ENCODE measurements around the gene MEF2B.

The MEF2B gene

GRCh38 chr19:19212916-19213315 lies 42.9 kb upstream of the MEF2B start:
- no peak overlapping the region for H3K4me3 ChIP-seq (ENCODE audit: low read length)
- DNase-seq (ENCODE audit: low read depth) = no peak
- no peak for TF ChIP-seq CTCF (conservative IDR thresholded peaks at IDR 0.05; ENCODE audit: low read length)

GRCh38 chr19:19211499-19212420 lies 41.7 kb upstream of the MEF2B start, which contains the start of gene NCAN:
TSS of gene NCAN (plus strand) at chr19:19211958. CDS start at chr19:19216954, 4,996 bp downstream.
- no peak for TF ChIP-seq CTCF (conservative IDR thresholded peaks at IDR 0.05; ENCODE audit: low read length)
- H3K4me3 ChIP-seq (ENCODE audit: low read length) = no peak within 1 kb of the TSS
- no peak for DNase-seq (ENCODE audit: low read depth)

GRCh38 chr19:19209372-19209771 lies 39.3 kb upstream of the MEF2B start:
- DNase-seq (ENCODE audit: low read depth) = no peak
- no peak overlapping the region for H3K4me3 ChIP-seq (ENCODE audit: low read length)
- TF ChIP-seq CTCF (conservative IDR thresholded peaks at IDR 0.05; ENCODE audit: low read length) = no peak

- no peak overlapping the region for H3K4me3 ChIP-seq (ENCODE audit: low read length)
- DNase-seq (ENCODE audit: low read depth) = no peak
- no peak for TF ChIP-seq CTCF (conservative IDR thresholded peaks at IDR 0.05; ENCODE audit: low read length)
Measured at GRCh38 chr19:19207637-19208572, 37.8 kb upstream of the MEF2B start.

GRCh38 chr19:19206938-19207337 lies 36.9 kb upstream of the MEF2B start:
- H3K4me3 ChIP-seq (ENCODE audit: low read length) = no peak overlapping the region
- TF ChIP-seq CTCF (conservative IDR thresholded peaks at IDR 0.05; ENCODE audit: low read length) = no peak
- no peak for DNase-seq (ENCODE audit: low read depth)

- TF ChIP-seq CTCF (conservative IDR thresholded peaks at IDR 0.05; ENCODE audit: low read length) = no peak
- no peak for DNase-seq (ENCODE audit: low read depth)
Measured at GRCh38 chr19:19205416-19206410, 35.6 kb upstream of the MEF2B start.

More at GRCh38 chr19:19205416-19206410, 35.6 kb upstream of the MEF2B start:
- H3K4me3 ChIP-seq (ENCODE audit: low read length) = no peak overlapping the region
